ENCODE results near the gene ZNF343. TPM values are rescaled to one million over a fixed set of nuclear protein-coding genes. Genes with fewer than 3 reads are reported as not detected.

ZNF343 gene
- total RNA-seq, 1 donor from 2014 or later: 15.5 TPM

- DNase-seq: no peak
These were observed 10.5 kb upstream of the ZNF343 start for GRCh38 chr20:2519115-2519809.

GRCh38 chr20:2518558-2518957, 9.8 kb upstream of the ZNF343 start:
- peaks cover 6% of the 10 kb centered on the region for H3K27me3 Mint-ChIP-seq (ENCODE audit: unreplicated experiment)
- DNase-seq: no peak
- no peak for TF ChIP-seq CTCF (IDR thresholded peaks at IDR 0.05; ENCODE audit: partially characterized antibody, unreplicated experiment)
- H3K36me3 Mint-ChIP-seq (ENCODE audit: unreplicated experiment): no peaks in the 10 kb centered on the region
- H3K4me3 Mint-ChIP-seq (ENCODE audit: unreplicated experiment): no peak overlapping the region
- peaks cover 1% of the 10 kb centered on the region for H3K9me3 Mint-ChIP-seq (ENCODE audit: unreplicated experiment)
- no peaks in the 10 kb centered on the region for H3K4me1 Mint-ChIP-seq (ENCODE audit: low read depth, unreplicated experiment)
- H3K27ac Mint-ChIP-seq (ENCODE audit: unreplicated experiment): no peak overlapping the region

More at GRCh38 chr20:2519115-2519809, 10.5 kb upstream of the ZNF343 start:
- Mint-ChIP-seq H3K4me1 (ENCODE audit: low read depth, unreplicated experiment) (no peaks in the 10 kb centered on the region), H3K36me3 (ENCODE audit: unreplicated experiment) (no peaks in the 10 kb centered on the region), H3K27me3 (ENCODE audit: unreplicated experiment) (peaks cover 6% of the 10 kb centered on the region), H3K4me3 (ENCODE audit: unreplicated experiment) (no peak overlapping the region), H3K27ac (ENCODE audit: unreplicated experiment) (no peak overlapping the region), H3K9me3 (ENCODE audit: unreplicated experiment) (peaks cover 1% of the 10 kb centered on the region)
- no peak for TF ChIP-seq CTCF (IDR thresholded peaks at IDR 0.05; ENCODE audit: partially characterized antibody, unreplicated experiment)

GRCh38 chr20:2518096-2518495, 9.4 kb upstream of the ZNF343 start:
- DNase-seq: no peak
- Mint-ChIP-seq H3K27me3 (ENCODE audit: unreplicated experiment) (peaks cover 6% of the 10 kb centered on the region), H3K36me3 (ENCODE audit: unreplicated experiment) (no peaks in the 10 kb centered on the region), H3K4me1 (ENCODE audit: low read depth, unreplicated experiment) (no peaks in the 10 kb centered on the region), H3K9me3 (ENCODE audit: unreplicated experiment) (peaks cover 1% of the 10 kb centered on the region), H3K27ac (ENCODE audit: unreplicated experiment) (no peak overlapping the region), H3K4me3 (ENCODE audit: unreplicated experiment) (no peak overlapping the region)
- no peak for TF ChIP-seq CTCF (IDR thresholded peaks at IDR 0.05; ENCODE audit: partially characterized antibody, unreplicated experiment)

GRCh38 chr20:2516399-2516798, 7.7 kb upstream of the ZNF343 start:
- H3K9me3 Mint-ChIP-seq (ENCODE audit: unreplicated experiment): peaks cover 1% of the 10 kb centered on the region
- H3K27ac Mint-ChIP-seq (ENCODE audit: unreplicated experiment): no peak overlapping the region
- H3K4me3 Mint-ChIP-seq (ENCODE audit: unreplicated experiment): no peak overlapping the region
- no peak for TF ChIP-seq CTCF (IDR thresholded peaks at IDR 0.05; ENCODE audit: partially characterized antibody, unreplicated experiment)
- peaks cover 3% of the 10 kb centered on the region for H3K27me3 Mint-ChIP-seq (ENCODE audit: unreplicated experiment)
- no peaks in the 10 kb centered on the region for H3K4me1 Mint-ChIP-seq (ENCODE audit: low read depth, unreplicated experiment)
- no peaks in the 10 kb centered on the region for H3K36me3 Mint-ChIP-seq (ENCODE audit: unreplicated experiment)
- no peak for DNase-seq

GRCh38 chr20:2515203-2515602, 6.5 kb upstream of the ZNF343 start:
- Mint-ChIP-seq H3K27me3 (ENCODE audit: unreplicated experiment) (peaks cover 3% of the 10 kb centered on the region), H3K9me3 (ENCODE audit: unreplicated experiment) (no peaks in the 10 kb centered on the region), H3K4me3 (ENCODE audit: unreplicated experiment) (no peak overlapping the region), H3K27ac (ENCODE audit: unreplicated experiment) (no peak overlapping the region), H3K4me1 (ENCODE audit: low read depth, unreplicated experiment) (no peaks in the 10 kb centered on the region), H3K36me3 (ENCODE audit: unreplicated experiment) (no peaks in the 10 kb centered on the region)
- no peak for DNase-seq
- no peak for TF ChIP-seq CTCF (IDR thresholded peaks at IDR 0.05; ENCODE audit: partially characterized antibody, unreplicated experiment)
